Caco-2 (cell line): ENCODE data around the gene TTC31. TPM values are rescaled to one million over a fixed set of nuclear protein-coding genes. Genes with fewer than 3 reads are reported as not detected.

ENCODE experiments used
- BruUV-seq: library from RNA; stranded (reverse); fragments of 400-500 nt; replicated peaks from 2 replicates; lab custom pipeline; 2021; lab: Mats Ljungman, UMichigan
- CTCF ChIA-PET: fragments of 300-600 bp; sonication (Branson Sonifier 250); formaldehyde crosslinking; loops from one replicate; lab custom pipeline; 2022; ENCODE audit warnings: antibody characterized with exemption; lab: Charles Lee
- POLR2A ChIA-PET: fragments of 300-600 bp; sonication (Branson Sonifier 250); formaldehyde crosslinking; loops from one replicate; lab custom pipeline; 2022; ENCODE audit warnings: antibody characterized with exemption; lab: Charles Lee
- DNase-seq, 2 experiments: peaks; one replicate each; pipeline versions ENCODE4 v3.0.0 to v3.0.0-alpha.2; 2020 to 2022
- H3K27me3 ChIP-seq: replicated peaks from 2 replicates; pipeline ENCODE4 v1.6.0; 2011; ENCODE audit warnings: low read length; ENCODE audit not compliant: control insufficient read depth, insufficient read depth
- H3K36me3 ChIP-seq: 2 replicates; pipeline ENCODE4 v1.5.1; 2011; ENCODE audit warnings: low read length; ENCODE audit not compliant: control insufficient read depth, insufficient read depth
- H3K4me1 ChIP-seq: fragments of 250-450 bp; sonication (Bioruptor Pico); 2 replicates; pipeline ENCODE4 v1.5.1; 2020; ENCODE audit warnings: mild to moderate bottlenecking
- H3K4me3 ChIP-seq: 2 replicates; pipeline ENCODE4 v1.5.1; 2011; ENCODE audit warnings: low read depth, mild to moderate bottlenecking, control low read depth, low read length
- H3K9me3 ChIP-seq: fragments of 250-450 bp; sonication (Bioruptor Pico); 2 replicates; pipeline ENCODE4 v1.5.1; 2020; ENCODE audit warnings: mild to moderate bottlenecking, moderate library complexity
- H3K27ac Mint-ChIP-seq: one replicate; pipeline ENCODE4 v1.8.0; 2022; ENCODE audit warnings: mixed read lengths; ENCODE audit not compliant: unreplicated experiment
- H3K27me3 Mint-ChIP-seq: one replicate; pipeline ENCODE4 v1.8.0; 2022; ENCODE audit warnings: mixed read lengths; ENCODE audit not compliant: insufficient read depth, unreplicated experiment
- H3K36me3 Mint-ChIP-seq: one replicate; pipeline ENCODE4 v1.8.0; 2022; ENCODE audit warnings: mild to moderate bottlenecking, mixed read lengths; ENCODE audit not compliant: insufficient read depth, unreplicated experiment
- H3K4me1 Mint-ChIP-seq: one replicate; pipeline ENCODE4 v1.8.0; 2022; ENCODE audit warnings: low read depth, mixed read lengths; ENCODE audit not compliant: unreplicated experiment
- H3K4me3 Mint-ChIP-seq: one replicate; pipeline ENCODE4 v1.8.0; 2022; ENCODE audit warnings: mild to moderate bottlenecking, moderate library complexity, mixed read lengths; ENCODE audit not compliant: unreplicated experiment
- H3K9me3 Mint-ChIP-seq: one replicate; pipeline ENCODE4 v1.8.0; 2022; ENCODE audit warnings: mixed read lengths; ENCODE audit not compliant: unreplicated experiment
- intact Hi-C: fragments of 100-400 bp; cut with micrococcal nuclease; formaldehyde crosslinking; loops from one replicate; pipeline ENCODE4 v1.10.0; 2022; ENCODE audit not compliant: unreplicated experiment
- total RNA-seq: library from RNA; stranded (reverse); gene quantifications from 2 replicates; pipeline ENCODE4 v1.2.3, GENCODE V29; 2022
- TF ChIP-seq, protein P1 (sequence below), 2 experiments: fragments of 200-600 bp in 1 of 2; IDR thresholded peaks; 1 replicate in 1 of 2; 2 replicates in 1 of 2; pipeline versions ENCODE4 v1.5.1 to v1.8.0; 2011 to 2022; ENCODE audit warnings: antibody characterized with exemption in 1 of 2, control low read depth in 1 of 2, inconsistent platforms in 1 of 2, low read depth in 1 of 2, low read length in 1 of 2, mild to moderate bottlenecking in 1 of 2, moderate library complexity in 1 of 2; ENCODE audit not compliant: insufficient read depth in 1 of 2, severe bottlenecking in 1 of 2, unreplicated experiment in 1 of 2

The TTC31 gene
- total RNA-seq, 1 experiment from 2014 or later = 32.4 TPM

DNA sequence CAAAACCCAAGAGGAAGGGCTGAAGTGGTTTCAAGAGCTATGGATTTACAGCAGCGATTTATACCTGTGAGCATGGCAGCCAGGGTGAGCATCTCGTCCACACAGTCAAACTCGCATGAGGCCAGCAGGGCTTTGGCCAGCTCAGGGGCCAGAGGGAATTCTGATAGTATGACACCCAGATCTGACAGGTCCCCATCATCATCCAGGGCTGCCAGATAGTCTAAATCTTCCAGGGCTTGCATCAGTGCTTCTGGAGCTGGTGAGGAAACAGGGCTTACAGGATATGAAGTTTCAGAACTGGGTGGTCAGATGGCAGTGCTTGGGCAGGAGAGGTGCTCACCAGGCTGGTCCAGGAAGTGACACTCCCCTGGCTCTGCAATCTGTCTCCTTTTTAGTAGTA lies 39.6 kb downstream of the TTC31 start:
- ChIA-PET CTCF (no interaction called here), POLR2A (interaction anchor here (0.5 kb wide), 1 partner anchor 12 kb away, joined by 3 read pairs; no protein-coding TSS in a partner anchor)
- intact Hi-C loops = no loop called here
- H3K4me1 ChIP-seq = no peaks in the 10 kb centered on the region
- no peaks in the 10 kb centered on the region for H3K4me1 Mint-ChIP-seq
- H3K27me3 ChIP-seq = no peaks in the 10 kb centered on the region
- no peak overlapping the region for H3K27ac Mint-ChIP-seq
- TF ChIP-seq, protein P1, sequence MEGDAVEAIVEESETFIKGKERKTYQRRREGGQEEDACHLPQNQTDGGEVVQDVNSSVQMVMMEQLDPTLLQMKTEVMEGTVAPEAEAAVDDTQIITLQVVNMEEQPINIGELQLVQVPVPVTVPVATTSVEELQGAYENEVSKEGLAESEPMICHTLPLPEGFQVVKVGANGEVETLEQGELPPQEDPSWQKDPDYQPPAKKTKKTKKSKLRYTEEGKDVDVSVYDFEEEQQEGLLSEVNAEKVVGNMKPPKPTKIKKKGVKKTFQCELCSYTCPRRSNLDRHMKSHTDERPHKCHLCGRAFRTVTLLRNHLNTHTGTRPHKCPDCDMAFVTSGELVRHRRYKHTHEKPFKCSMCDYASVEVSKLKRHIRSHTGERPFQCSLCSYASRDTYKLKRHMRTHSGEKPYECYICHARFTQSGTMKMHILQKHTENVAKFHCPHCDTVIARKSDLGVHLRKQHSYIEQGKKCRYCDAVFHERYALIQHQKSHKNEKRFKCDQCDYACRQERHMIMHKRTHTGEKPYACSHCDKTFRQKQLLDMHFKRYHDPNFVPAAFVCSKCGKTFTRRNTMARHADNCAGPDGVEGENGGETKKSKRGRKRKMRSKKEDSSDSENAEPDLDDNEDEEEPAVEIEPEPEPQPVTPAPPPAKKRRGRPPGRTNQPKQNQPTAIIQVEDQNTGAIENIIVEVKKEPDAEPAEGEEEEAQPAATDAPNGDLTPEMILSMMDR (IDR thresholded peaks at IDR 0.05; ENCODE audit: insufficient read depth in 1 of 2, low read depth in 1 of 2, low read length in 1 of 2, severe bottlenecking in 1 of 2, unreplicated experiment in 1 of 2) = no peak
- H3K9me3 ChIP-seq = no peaks in the 10 kb centered on the region
- peaks cover 9% of the 10 kb centered on the region for H3K36me3 ChIP-seq
- H3K4me3 ChIP-seq = no peak overlapping the region
- no peaks in the 10 kb centered on the region for H3K9me3 Mint-ChIP-seq
- no peak for DNase-seq
- BruUV-seq = no TSS peak
- H3K4me3 Mint-ChIP-seq = no peak overlapping the region
- peaks cover 16% of the 10 kb centered on the region for H3K36me3 Mint-ChIP-seq
- H3K27me3 Mint-ChIP-seq = peaks cover 7% of the 10 kb centered on the region

DNA sequence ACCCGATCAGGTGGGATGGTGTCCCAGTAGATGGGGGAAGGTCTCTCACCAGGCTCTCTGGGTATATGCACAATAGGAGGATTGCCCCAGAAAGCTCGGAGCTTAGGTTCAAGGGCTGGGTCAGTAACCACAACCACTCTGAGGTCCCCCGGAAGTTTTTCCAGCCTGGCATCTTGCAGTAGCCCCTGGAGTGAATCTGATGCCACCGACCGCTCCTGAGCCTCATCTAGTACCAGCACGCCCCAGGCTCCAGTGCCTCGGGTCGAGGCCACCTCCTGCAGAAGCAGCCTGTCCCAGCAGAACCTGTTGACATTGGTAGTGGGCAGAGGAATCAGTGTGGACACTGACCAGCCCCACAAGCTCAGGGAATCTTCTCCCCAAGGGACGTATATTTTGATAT lies 41.1 kb downstream of the TTC31 start:
- CTCF ChIA-PET = no interaction called here
- no peak overlapping the region for H3K4me3 Mint-ChIP-seq
- Histone ChIP-seq H3K4me3 (no peak overlapping the region), H3K27me3 (no peaks in the 10 kb centered on the region), H3K9me3 (no peaks in the 10 kb centered on the region), H3K36me3 (peaks cover 9% of the 10 kb centered on the region), H3K4me1 (peaks cover 6% of the 10 kb centered on the region)
- TF ChIP-seq, protein P1 (IDR thresholded peaks at IDR 0.05; ENCODE audit: insufficient read depth in 1 of 2, low read depth in 1 of 2, low read length in 1 of 2, severe bottlenecking in 1 of 2, unreplicated experiment in 1 of 2) = no peak
- peaks cover 30% of the 10 kb centered on the region for H3K36me3 Mint-ChIP-seq
- peaks cover 5% of the 10 kb centered on the region for H3K27me3 Mint-ChIP-seq
- intact Hi-C loops = no loop called here
- POLR2A ChIA-PET = no interaction called here
- H3K4me1 Mint-ChIP-seq = peaks cover 7% of the 10 kb centered on the region
- no peaks in the 10 kb centered on the region for H3K9me3 Mint-ChIP-seq
- BruUV-seq = no TSS peak
- no peak overlapping the region for H3K27ac Mint-ChIP-seq
- DNase-seq = peak in 1 of 2 experiments; percentile 30

DNA sequence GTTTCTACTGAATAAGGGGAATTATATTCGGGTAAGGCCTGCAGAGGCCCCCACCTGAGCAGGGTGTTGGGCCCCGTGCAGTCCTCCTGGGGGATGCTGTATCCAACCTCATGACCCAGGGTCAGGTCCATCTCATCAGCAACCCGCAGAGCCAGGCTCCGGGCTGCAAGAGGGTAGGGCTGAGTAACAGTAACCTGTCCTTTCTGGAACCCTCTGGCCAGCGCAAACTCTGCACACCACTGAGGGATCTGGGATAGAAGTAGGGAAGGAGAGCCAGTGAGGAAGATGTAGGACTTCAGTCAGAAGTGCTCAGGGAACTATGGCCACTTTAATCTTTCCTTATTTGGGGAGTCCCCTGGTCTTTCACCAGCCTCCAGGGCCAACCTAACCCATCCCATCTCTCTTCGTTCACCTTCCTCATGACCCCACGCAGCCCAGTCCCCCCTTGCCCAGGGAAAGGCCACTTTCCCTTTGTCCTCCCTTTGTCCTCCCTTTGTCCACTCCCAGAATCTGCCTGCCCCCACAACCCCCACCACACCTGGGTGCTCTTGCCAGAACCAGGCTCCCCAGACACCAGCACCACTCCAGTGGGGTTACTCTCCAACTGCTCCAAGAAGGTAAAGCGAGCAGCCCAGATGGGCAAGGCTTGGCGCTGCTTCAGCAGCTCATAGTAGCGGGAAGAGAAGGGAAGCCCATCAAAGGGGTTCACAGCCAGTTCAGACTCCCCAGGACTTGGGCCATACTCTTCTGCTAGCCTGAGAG lies 42.3 kb downstream of the TTC31 start:
- no peak overlapping the region for H3K27ac Mint-ChIP-seq
- POLR2A ChIA-PET = interaction anchor here (1.5 kb wide), 1 partner anchor 23 kb away, joined by 5 read pairs; no protein-coding TSS in a partner anchor
- TF ChIP-seq, protein P1 (IDR thresholded peaks at IDR 0.05; ENCODE audit: insufficient read depth in 1 of 2, low read depth in 1 of 2, low read length in 1 of 2, severe bottlenecking in 1 of 2, unreplicated experiment in 1 of 2) = no peak
- intact Hi-C loops = no loop called here
- H3K4me3 Mint-ChIP-seq = no peak overlapping the region
- DNase-seq = peak in 1 of 2 experiments; percentile 27
- H3K4me1 ChIP-seq = peaks cover 6% of the 10 kb centered on the region
- no TSS peak for BruUV-seq
- H3K27me3 ChIP-seq = no peaks in the 10 kb centered on the region
- peaks cover 9% of the 10 kb centered on the region for H3K36me3 ChIP-seq
- CTCF ChIA-PET = no interaction called here
- H3K27me3 Mint-ChIP-seq = peaks cover 3% of the 10 kb centered on the region
- no peaks in the 10 kb centered on the region for H3K9me3 Mint-ChIP-seq
- H3K4me1 Mint-ChIP-seq = peaks cover 7% of the 10 kb centered on the region
- H3K36me3 Mint-ChIP-seq = peaks cover 41% of the 10 kb centered on the region
- no peaks in the 10 kb centered on the region for H3K9me3 ChIP-seq
- H3K4me3 ChIP-seq = no peak overlapping the region
